Measurements from ENCODE around the gene ADAP1. TPM values are rescaled to one million over a fixed set of nuclear protein-coding genes. Genes with fewer than 3 reads are reported as not detected.
"Not testable (repeated sequence)": the region's sequence is repeated elsewhere in the genome, so short reads cannot be mapped to it uniquely, and the experiment has no call there.

ADAP1 gene
- total RNA-seq, 4 donors from 2014 or later: 9.1 to 18.8 (median 9.9) TPM

DNA sequence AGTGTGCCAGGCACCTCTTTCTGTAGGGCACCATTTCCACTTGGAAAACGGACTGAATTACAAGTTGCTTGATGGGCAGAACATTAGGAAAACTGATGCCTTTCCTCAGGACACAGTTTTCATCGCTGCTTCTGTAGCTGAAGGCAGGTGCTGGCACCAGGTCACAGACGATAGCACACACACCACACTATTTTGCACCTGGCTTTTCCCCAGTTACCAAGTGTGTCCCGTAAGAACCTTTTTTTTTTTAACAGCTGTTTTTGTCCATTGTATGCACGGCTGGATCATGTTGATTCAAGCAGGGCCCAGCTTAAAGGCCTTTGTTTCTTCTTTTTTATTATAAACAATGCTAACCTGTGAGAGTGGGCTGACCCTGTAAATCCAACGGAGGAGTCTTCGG lies 79.4 kb downstream of the ADAP1 start:
- intact Hi-C loops (cut with DNase I; ENCODE audit: low total_unique reads): loop anchor here (10.0 kb wide), 1 partner anchor 550 kb away; no protein-coding TSS in a partner anchor
- no peak for DNase-seq (ENCODE audit: low spot score in 2 of 2)
- H3K4me3 ChIP-seq (ENCODE audit: low read depth, poor library complexity, severe bottlenecking): no peak overlapping the region
- WGBS, 2 donors: 62 to 65% methylated on average over 7 of the region's 7 CpGs
- TF ChIP-seq POLR2A (IDR thresholded peaks at IDR 0.05): no peak
- TF ChIP-seq, protein P1, sequence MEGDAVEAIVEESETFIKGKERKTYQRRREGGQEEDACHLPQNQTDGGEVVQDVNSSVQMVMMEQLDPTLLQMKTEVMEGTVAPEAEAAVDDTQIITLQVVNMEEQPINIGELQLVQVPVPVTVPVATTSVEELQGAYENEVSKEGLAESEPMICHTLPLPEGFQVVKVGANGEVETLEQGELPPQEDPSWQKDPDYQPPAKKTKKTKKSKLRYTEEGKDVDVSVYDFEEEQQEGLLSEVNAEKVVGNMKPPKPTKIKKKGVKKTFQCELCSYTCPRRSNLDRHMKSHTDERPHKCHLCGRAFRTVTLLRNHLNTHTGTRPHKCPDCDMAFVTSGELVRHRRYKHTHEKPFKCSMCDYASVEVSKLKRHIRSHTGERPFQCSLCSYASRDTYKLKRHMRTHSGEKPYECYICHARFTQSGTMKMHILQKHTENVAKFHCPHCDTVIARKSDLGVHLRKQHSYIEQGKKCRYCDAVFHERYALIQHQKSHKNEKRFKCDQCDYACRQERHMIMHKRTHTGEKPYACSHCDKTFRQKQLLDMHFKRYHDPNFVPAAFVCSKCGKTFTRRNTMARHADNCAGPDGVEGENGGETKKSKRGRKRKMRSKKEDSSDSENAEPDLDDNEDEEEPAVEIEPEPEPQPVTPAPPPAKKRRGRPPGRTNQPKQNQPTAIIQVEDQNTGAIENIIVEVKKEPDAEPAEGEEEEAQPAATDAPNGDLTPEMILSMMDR (IDR thresholded peaks at IDR 0.05): no peak

DNA sequence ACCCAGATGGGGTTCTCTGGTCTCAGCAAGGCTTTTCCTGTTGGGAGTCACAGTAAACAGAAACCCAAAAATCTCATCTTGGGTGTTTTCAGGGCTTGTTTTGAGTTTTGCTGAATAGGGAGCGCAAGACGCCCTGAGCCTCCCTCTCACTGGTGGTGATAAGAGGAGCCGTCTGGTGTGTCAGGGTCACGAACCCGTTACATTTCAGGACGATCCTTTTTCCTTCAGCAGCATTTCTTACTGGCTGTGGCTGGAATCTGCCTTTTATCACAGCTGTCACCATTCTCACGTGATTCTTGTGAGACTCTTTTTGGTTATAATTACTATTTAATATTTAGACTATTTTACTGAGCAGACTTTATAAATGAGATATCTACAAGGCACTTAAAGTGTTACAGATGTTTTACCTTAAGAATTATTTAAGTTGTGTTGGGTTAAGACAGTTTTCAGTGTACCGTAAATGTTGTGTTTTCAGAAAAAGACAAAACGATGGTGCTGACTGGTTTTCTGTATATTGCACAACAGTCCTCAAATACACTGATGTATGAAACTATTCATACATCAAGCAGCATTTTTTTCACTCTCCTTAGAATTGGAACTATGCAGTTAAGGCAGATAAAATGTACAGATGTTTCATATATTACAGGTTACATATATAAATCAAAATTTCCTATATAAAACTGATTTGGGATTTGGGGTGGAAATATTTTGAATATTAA lies 80.3 kb downstream of the ADAP1 start:
- no peak for TF ChIP-seq POLR2A (IDR thresholded peaks at IDR 0.05)
- TF ChIP-seq, protein P1 (IDR thresholded peaks at IDR 0.05): no peak
- DNase-seq (ENCODE audit: low spot score in 2 of 2): no peak
- WGBS, 2 donors: 78 to 84% methylated on average over 9 of the region's 9 CpGs
- intact Hi-C loops (cut with DNase I; ENCODE audit: low total_unique reads): loop anchor here (10.0 kb wide), 1 partner anchor 549 kb away; no protein-coding TSS in a partner anchor
- no peak overlapping the region for H3K4me3 ChIP-seq (ENCODE audit: low read depth, poor library complexity, severe bottlenecking)

DNA sequence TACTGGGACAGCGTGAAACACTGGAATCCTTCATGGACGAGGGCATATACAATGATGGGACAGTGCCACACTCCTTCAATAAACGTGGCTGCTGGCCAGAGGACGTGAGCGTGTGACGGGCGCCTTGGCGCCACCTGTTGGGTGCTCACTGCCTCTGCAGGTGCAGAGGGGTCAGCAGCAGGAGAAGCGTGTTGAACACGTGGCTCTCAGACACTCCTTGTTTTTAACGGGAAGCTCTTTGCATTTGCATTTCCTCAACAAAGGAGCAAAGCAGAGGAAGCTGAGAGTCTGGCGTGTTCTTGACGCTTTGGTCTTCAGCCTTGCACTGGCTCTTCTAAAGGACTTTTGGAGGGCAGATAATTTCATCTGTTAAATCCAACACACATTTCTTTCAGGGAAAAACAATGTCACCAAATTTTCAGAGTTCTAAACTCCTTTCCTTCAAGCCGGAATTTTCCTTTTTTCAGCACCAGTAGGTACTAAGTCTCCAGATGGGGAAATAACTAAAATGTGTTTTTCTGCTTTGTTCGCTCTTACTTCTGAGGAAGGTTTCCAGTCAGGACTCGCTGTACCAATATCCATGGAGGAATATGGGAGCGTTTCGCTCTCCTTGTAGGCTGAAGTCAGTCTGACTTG lies 81.0 kb downstream of the ADAP1 start:
- intact Hi-C loops (cut with DNase I; ENCODE audit: low total_unique reads): loop anchor here (2.0 to 10.0 kb wide), 2 partner anchors 87 to 549 kb away; no protein-coding TSS in a partner anchor
- no peak overlapping the region for H3K4me3 ChIP-seq (ENCODE audit: low read depth, poor library complexity, severe bottlenecking)
- TF ChIP-seq, protein P1 (IDR thresholded peaks at IDR 0.05): peak in 1 of 3 donors; percentile 85
- TF ChIP-seq POLR2A (IDR thresholded peaks at IDR 0.05): no peak
- 27 to 30% methylated on average over 18 of the region's 18 CpGs for WGBS, 2 donors
- peak; percentile 88 to 96 for DNase-seq (ENCODE audit: low spot score in 2 of 2)

DNA sequence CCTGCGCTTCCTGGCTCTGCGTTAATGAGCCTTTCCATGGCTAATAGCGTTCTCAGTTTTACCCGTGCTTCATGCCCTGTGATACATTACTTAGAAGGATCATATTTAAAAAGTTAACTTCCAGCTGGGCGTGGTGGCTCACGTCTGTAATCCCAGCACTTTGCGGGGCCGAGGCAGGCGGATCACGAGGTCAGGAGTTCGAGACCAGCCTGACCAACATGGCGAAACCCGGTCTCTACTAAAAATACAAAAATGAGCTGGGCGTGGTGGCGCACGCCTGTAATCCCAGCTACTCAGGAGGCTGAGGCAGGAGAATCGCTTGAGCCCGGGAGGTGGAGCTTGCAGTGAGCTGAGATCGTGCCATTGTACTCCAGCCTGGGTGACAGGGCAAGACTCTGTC lies 81.8 kb downstream of the ADAP1 start:
- not testable (repeated sequence) for H3K4me3 ChIP-seq (ENCODE audit: low read depth, poor library complexity, severe bottlenecking); DNase-seq (ENCODE audit: low spot score in 2 of 2)
- intact Hi-C loops (cut with DNase I; ENCODE audit: low total_unique reads): loop anchor here (2.0 to 10.0 kb wide), 2 partner anchors 86 to 548 kb away; no protein-coding TSS in a partner anchor
- 88 to 93% methylated on average over 19 of the region's 19 CpGs for WGBS, 2 donors

DNA sequence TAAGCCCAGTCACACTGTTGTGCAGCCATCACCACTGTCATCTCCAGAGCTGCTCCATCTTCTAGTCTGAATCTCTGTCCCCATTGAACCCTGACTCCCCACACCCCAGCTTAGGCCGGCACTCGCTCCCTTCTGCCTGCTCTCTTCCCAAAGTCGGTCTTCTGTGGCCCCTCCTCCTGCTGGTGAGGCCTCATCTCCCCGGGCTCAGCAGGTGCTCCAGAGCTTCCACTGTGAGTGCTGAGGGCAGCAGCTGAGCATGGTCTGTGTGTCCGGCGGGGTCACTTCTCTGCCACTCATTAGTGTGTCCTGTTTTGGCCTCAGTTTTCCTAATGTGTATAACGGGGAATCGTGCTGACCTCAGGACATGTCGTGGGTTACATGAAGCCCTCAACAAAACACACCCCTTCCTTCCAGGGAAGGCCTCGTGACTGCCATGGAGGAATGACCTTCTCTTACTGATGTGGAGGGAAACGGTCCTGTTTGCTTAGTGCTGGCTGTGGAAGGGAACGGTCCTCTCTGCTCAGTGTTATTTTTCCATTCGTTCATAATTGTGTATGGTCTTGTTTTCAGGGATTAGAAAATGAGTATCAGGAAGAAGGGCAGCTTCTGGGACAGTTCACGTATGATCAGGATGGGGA lies 82.5 kb downstream of the ADAP1 start:
- H3K4me3 ChIP-seq (ENCODE audit: low read depth, poor library complexity, severe bottlenecking): no peak overlapping the region
- DNase-seq (ENCODE audit: low spot score in 2 of 2): no peak
- WGBS, 2 donors: 74 to 78% methylated on average over 14 of the region's 14 CpGs
- TF ChIP-seq, protein P1 (IDR thresholded peaks at IDR 0.05): no peak
- TF ChIP-seq POLR2A (IDR thresholded peaks at IDR 0.05): no peak
- intact Hi-C loops (cut with DNase I; ENCODE audit: low total_unique reads): loop anchor here (2.0 to 10.0 kb wide), 2 partner anchors 85 to 547 kb away; no protein-coding TSS in a partner anchor

DNA sequence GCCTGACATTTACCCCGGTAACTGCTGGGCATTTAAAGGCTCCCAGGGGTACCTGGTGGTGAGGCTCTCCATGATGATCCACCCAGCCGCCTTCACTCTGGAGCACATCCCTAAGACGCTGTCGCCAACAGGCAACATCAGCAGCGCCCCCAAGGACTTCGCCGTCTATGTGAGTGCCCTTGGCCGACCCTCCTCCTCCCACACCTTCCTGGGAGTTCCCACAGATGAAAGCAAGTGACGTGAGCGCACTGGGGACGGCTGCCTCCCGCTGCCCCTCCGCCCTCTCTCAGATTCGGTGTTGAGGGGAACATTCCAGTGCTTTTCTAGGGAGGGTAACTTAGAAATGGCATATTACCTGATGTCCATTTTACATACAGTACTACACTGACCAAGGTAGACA lies 85.1 kb downstream of the ADAP1 start:
- DNase-seq (ENCODE audit: low spot score in 2 of 2): no peak
- no peak overlapping the region for H3K4me3 ChIP-seq (ENCODE audit: low read depth, poor library complexity, severe bottlenecking)
- TF ChIP-seq, protein P1 (IDR thresholded peaks at IDR 0.05): no peak
- no peak for TF ChIP-seq POLR2A (IDR thresholded peaks at IDR 0.05)
- intact Hi-C loops (cut with DNase I; ENCODE audit: low total_unique reads): no loop called here
- WGBS, 2 donors: 83 to 87% methylated on average over 12 to 14 of the region's 14 CpGs

Data from lower leg skin (tissue), 4 donors.